RWPE1 (cell line): ENCODE results near the gene CTDSPL.

Experiments
- CTCF ChIA-PET: fragments of 350-600 bp; sonication (Branson Sonifier 250); formaldehyde crosslinking; extraction: SDS; loops from one replicate; lab custom pipeline; 2021; lab: Yijun Ruan, JAX
- POLR2A ChIA-PET: fragments of 400-600 bp; formaldehyde crosslinking; extraction: SDS; loops from one replicate; lab custom pipeline; 2020; ENCODE audit warnings: antibody characterized with exemption; ENCODE audit not compliant: low non-redundant PET; lab: Yijun Ruan, JAX
- DNase-seq: peaks from one replicate; pipeline ENCODE4 v3.0.0; 2012; ENCODE audit warnings: low spot score
- H3K27ac ChIP-seq: fragments of 450-650 bp; 2 replicates; pipeline ENCODE4 v1.5.1; 2017
- TF ChIP-seq, protein P1 (sequence below): fragments of 450-650 bp; conservative IDR thresholded peaks from 2 replicates; pipeline ENCODE4 v1.5.1; 2017; ENCODE audit warnings: low read depth, mild to moderate bottlenecking

Gene CTDSPL

DNA sequence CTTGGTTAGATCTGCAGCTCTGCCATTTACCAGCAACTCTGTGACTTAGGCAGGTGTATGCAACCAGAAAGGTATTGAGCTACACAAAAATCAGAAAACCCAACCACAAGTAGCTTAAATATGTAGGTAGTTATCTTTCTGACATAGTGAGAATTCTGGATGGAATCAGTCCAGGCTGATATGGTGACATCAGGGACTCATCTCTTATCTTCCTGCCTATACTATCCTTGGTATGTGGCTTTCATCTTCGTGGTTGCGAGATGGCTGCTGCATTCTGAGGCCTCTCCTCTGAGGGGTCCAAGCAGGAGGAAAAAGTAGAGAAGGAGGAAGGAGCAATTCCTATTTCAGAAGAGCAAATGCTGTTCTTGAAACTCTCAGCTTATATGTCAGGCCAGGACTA, 40.0 kb downstream of the CTDSPL start:
- no peak for DNase-seq
- no peak overlapping the region for H3K27ac ChIP-seq
- ChIA-PET POLR2A (no interaction called here), CTCF (interaction anchor here (0.5 kb wide), 1 partner anchor 617 kb away, joined by 6 read pairs; no protein-coding TSS in a partner anchor)
- TF ChIP-seq, protein P1, sequence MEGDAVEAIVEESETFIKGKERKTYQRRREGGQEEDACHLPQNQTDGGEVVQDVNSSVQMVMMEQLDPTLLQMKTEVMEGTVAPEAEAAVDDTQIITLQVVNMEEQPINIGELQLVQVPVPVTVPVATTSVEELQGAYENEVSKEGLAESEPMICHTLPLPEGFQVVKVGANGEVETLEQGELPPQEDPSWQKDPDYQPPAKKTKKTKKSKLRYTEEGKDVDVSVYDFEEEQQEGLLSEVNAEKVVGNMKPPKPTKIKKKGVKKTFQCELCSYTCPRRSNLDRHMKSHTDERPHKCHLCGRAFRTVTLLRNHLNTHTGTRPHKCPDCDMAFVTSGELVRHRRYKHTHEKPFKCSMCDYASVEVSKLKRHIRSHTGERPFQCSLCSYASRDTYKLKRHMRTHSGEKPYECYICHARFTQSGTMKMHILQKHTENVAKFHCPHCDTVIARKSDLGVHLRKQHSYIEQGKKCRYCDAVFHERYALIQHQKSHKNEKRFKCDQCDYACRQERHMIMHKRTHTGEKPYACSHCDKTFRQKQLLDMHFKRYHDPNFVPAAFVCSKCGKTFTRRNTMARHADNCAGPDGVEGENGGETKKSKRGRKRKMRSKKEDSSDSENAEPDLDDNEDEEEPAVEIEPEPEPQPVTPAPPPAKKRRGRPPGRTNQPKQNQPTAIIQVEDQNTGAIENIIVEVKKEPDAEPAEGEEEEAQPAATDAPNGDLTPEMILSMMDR, result no peak

DNA sequence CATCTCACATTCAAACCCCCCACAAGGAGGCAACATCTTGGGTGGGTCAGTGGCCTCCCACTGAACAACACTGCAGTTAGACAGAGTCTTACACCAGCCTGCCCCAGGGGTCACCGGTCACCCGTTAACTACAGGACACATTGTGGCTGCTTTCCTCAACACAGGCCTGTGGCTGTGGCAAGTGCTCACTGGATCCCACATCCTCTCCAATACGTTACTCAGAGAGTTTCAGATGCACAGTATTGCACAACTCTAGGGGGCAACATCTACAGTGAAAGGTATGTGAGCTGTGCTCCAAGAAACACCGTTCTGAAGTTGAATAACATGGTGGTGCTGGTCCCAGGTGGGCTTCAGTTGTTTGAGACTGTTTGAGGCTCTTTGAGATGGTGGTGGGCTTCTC, 41.0 kb downstream of the CTDSPL start:
- TF ChIP-seq, protein P1, result no peak
- ChIA-PET CTCF (no interaction called here), POLR2A (no interaction called here)
- DNase-seq, result no peak
- H3K27ac ChIP-seq, result no peak overlapping the region

DNA sequence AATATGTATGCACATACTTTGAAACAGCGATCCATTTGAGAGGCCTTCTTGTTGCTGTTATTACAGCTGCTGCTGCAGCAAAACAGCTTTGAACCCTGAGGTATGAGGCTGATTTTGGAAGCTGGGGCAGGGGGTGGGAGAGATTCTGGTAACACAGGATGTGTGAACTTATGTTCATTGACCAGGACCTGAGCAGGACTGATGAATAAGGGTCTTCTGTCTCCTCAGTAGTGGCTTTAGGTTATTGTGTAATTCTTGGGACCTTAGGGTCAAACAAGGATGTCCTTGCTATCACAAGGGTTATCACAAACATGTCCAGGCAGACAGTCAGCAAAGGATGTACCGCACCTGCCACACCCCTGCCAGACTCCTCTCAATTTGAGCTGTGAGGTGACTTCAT, 41.6 kb downstream of the CTDSPL start:
- 0 out of 2 replicates have a peak overlapping the region, but pooled peaks have one; percentile 58 for H3K27ac ChIP-seq
- DNase-seq, result no peak
- TF ChIP-seq, protein P1, result no peak
- ChIA-PET POLR2A (no interaction called here), CTCF (no interaction called here)

DNA sequence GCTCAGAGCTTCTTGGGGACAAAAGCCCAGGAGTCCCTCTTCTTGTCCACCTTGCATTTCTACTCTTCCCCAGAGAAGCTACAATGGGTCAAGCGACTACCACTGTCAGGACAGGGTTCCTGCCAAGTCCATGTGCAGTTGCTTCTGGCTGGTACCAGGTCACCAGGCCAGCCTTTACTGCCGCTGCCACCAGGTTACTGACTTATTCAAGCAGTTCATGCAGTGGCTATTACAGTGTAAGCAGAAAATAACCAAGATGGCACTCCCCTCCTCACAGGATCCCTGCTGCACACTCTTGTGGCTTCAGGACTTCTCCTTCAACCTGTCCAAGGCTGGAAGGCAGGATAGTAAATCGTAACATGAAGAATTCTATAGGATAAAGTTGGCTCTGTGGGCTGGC, 42.1 kb downstream of the CTDSPL start:
- TF ChIP-seq, protein P1, result no peak
- ChIA-PET POLR2A (no interaction called here), CTCF (no interaction called here)
- DNase-seq, result no peak
- H3K27ac ChIP-seq, result peak overlapping the region; percentile 58; the same call in 1 of the 2 replicates

GRCh38 chr3:37904601-37905000, 42.9 kb downstream of the CTDSPL start:
- TF ChIP-seq, protein P1, result no peak
- ChIA-PET CTCF (no interaction called here), POLR2A (no interaction called here)
- peak overlapping the region; percentile 58 for H3K27ac ChIP-seq
- DNase-seq, result no peak

- no peak for DNase-seq
- TF ChIP-seq, protein P1, result no peak
- ChIA-PET POLR2A (no interaction called here), CTCF (no interaction called here)
- no peak overlapping the region for H3K27ac ChIP-seq
Observed at GRCh38 chr3:37905346-37905745, 43.7 kb downstream of the CTDSPL start.
